ENCODE measurements around the gene EFNB2.

Gene EFNB2

DNA sequence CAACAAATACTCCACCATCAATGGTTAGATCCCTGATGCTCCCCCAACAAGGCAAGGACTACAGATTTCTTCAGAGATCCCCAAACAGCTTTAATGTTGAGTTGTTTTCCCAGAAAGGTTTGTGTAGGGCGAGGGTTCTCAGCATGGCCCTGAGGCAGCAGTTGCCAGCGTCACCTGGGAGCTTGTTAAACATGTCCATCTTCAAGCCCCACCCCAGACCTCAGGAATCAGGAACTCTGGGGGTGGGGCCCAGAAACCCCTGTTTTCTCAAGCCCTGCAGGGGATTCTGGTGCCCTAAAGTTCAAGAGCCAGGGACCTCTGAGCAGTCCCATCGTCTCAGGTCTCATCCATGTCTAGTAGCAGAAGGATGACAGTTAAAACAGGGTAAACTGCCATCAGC, 9.6 kb downstream of the EFNB2 start:
- DNase-seq (ENCODE audit: low spot score): no peak

DNA sequence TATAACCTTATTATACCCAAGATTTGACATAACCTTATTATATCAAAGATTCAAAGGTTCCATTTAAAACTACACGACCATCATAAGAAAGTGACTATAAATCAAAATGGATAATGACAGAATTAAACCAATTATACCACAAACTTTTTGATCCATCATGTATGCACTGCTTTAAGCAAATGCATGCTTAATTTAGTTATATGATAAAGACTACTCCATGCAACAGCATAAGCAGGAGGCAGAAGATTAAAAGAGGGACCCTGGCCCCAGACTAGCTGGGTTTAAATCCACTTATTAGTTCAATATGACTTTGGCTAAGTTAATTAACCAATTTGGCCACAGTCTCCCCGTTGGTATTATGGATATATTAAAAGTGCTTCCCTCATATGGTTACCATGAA, 11.4 kb downstream of the EFNB2 start:
- no peak for DNase-seq (ENCODE audit: low spot score)

DNA sequence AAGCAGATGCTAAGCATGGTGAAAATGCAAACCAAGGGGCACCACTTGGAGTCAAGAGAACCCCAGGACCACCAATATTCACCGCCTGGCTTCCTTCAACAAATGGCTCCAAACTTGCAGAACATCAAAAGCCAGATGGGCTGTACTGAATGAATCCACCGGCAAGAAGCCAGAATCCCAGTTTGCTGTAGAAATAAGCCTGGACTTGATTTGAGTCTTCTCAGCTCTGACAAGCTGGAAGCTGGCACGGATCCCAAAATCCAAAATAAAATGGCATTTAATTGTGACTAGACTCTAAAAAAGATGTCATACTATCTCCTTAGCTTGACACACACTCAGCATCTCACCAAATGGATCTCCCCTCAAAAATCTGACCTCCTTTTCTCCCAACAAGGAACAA, 11.9 kb downstream of the EFNB2 start:
- DNase-seq (ENCODE audit: low spot score): no peak

DNA sequence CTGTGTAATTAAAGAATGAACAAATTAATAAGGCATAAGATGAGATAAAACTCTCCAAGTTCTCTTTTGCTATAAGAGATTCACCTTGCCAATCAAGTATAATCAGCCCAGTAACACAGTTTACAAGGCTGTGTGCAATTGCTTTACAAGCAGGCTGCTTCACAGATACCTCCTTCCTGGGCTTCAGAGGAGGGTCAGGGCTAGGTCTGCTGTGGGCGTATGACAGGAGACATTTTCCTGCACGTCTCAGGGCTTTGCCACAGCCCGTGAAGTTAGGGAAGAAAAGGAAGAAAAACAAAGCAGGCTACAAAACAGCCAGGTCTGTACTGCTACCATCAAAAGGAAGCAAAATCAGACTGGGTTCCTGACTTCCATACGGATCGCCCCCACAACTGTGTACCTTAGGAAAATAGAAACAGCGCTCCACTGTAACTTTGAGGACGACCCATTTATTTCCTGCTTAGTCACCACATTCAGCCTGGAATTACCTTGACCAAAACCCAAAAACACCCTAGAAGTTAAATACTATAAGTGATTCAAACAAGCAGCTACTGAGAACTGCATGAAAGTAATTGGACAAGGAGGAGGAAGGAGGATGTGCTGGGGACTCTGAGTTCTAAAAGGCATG, 12.4 kb downstream of the EFNB2 start:
- no peak for DNase-seq (ENCODE audit: low spot score)

DNA sequence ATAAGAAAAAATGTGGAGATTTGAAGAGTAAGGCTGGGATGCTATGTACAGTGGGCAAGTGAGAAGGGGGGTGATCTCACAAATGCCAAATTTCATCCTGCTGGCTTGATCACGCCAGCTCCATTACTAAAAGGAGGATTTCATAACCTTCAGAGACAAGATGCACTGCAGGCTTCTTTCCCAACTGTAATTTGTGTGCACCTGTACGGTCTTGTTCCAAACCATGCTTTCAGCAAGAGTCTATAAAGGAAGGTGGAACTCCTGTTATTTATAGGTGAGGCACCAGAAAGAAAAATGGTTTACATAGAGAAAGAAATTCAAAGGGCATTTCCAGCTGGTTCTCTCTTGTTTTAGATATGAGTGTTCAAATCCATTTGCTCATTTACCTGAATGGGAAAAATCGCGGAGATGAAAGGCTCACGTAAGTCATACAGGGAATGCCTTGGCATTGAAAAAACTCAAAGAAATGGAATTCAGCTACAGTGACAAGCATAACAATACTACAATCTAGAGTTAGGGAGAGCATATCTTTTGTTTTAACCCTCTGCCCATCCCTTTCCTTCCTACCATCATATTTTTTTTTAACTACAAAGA, 13.3 kb downstream of the EFNB2 start:
- DNase-seq (ENCODE audit: low spot score): no peak

DNA sequence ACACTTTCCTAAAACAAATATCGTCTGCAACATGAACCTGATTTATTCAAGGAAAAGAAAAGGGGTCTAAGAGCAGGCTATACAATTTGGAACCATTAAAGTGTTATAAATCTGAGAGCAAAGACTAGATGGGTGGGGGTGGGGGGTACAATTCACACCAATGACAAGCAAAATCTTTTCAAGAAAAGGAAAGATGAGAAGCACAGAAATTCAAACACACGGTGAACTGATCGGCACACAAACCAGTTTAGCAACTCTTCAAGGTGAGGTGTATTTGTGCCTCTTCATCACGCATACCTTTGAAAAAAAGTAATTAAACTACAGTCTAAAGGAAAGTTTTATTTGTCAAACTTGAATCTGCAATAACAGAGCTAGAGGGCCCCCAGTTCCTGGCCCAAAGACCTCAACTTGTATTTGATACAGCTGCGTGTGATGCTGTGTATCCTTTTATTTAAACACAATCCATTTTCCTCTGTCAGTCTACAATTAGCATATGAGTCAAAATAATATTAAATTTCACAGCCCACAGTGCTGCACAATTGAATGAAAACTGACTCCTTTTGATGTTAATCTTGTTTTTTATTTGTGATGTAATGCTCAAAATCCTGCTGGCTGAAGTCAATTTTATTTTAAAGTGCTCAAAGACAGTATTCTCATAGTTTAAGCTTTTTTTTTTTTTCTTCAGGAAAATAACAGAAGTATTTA, 14.2 kb downstream of the EFNB2 start:
- DNase-seq (ENCODE audit: low spot score): no peak

DNA sequence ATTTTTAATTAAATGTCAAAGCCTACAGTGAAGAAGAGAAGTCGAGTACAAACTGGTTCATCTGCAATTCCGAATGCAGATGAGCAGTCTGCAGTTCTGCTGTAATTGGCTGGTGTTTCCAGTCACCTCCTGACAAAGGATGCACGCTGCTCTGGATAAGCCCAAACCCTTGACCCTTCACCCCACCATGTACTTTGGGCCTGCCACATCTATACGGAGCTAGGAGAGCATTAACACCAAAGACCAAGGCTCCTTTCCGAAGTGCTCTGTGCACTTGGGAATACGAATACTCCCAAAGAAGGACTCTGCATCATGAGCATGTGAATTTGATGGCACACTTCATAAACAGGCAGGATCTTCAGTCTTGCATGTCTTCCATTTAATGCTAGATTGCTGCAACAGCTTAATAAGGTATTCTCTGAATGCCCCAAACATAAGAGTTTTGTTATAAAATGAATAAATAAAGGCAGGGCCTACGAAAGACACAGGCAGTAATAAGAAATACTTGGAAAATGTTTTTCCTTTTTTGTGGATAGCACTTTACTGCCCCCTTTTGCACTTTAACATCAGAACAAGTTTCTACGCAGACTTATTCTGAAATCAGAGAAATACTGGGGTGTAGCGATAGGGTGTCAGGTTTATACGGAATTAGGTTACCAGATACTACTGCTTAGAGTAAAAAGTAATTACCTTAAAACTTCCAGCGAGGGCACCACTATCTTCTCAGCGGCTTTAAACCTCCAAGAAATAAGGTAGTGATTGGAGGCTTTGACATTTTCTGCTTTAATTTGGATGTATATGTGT, 15.0 kb downstream of the EFNB2 start:
- DNase-seq (ENCODE audit: low spot score): peak; percentile 24

DNA sequence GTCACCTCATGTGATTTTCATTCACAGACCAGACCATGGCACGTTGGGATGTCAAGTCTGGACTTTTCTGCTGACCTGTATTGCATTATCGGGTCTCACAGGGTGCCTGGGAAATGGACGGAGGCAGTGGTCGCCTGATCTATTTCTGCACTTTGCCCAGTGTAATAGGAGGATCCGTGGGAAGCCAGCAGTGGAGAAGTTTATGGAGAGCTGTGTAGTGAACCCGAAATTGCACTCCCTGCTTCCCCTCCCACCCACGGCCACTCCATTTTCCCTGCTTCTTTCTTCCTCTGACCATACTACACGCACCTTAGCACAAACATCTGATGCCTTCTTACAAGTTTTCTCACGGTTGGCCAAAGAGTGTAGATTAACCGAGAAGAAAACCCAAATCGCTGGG, 16.9 kb downstream of the EFNB2 start:
- DNase-seq (ENCODE audit: low spot score): no peak

DNA sequence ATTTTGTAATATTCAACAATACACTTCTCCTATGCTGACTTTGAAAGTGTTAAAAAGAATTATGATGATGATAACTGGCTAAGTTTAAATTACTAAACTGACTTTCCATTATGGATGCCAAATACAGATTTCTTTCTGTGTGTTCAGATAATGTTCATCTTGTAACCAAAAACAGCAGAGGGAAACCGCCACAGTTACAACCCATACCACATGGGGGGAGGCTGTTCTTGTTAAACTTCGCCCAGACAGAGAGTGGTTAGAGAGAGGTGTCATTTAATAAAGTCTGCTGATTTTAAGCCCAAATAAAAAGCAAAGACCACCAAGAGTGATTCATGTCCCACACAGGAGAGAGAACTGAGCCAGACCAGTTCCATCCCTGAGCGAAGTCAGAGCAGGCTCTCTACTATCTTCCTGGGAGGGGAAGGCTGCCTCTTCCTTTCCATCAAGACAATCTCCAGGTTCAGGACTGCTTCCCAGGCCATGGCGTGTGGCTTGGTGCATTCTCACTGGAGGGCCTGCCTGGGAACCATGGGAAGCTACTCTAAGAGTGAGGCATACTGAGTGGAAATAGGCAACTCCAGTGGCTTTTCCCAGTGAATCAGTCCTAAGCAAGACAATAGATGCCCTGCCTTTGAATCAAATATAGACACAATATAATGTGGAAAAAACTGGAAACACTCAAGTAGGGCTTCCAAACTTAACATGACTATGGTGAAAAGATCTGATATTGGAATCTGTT, 18.2 kb downstream of the EFNB2 start:
- DNase-seq (ENCODE audit: low spot score): no peak

DNA sequence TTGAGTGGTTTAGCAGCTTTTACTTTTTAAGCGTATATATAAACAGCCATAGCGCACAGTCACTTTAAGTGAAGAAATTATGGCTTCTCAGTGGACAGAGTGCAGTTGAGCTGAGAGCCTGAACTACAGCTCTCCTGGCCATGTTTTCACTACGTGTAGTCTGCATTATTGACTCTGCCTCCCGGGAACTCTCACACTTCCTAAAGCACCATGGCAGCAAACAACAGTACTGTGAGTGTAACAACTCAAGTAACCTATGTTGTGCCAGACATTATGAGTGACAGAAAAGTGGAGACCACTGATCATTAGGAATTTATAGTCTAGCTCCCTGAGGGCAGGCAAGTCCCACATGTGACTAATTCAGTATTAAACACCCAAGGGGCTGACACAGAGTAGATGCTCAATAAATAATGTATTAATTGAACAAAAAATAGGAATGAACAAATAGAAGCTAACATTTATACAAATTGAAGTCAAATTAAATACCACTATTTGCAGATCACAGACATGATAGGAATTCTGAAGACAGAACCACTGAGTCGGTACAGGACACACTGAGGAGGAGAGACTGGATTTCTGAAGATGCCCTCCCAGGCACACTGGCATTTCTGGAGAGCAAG, 19.7 kb downstream of the EFNB2 start:
- DNase-seq (ENCODE audit: low spot score): no peak

DNA sequence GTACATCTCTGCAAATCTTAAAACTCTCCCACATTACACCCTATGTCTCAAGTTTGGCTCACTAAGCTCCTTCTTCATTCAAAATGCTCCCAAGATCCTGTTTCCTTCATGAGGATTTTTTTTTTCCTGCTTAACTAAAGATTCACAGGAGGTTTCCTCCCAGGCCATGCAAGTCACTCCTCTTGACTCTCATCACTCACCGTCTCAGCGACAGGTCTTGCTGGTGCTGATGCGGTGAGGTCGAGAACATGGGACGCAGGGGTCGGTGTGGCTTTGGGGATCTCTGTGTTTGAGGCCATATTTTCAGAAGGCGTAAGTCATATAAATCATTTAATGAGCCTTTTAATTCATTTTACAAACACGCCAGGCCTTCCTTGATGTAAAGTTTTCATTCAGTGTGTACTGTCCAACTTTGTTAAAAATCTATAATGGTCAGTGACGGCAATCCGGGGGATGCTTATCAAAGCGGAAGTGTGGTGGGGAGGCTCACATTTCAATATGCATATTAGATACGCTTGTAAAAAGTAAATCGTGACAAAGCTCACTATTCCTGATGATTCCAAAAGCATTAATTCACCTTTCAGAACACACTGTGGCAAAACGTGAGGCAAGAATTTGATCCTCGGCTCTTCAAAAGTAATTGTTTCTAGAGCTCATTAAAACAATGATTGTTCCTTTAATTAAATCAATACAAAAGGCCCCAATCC, 20.4 kb downstream of the EFNB2 start:
- no peak for DNase-seq (ENCODE audit: low spot score)

DNA sequence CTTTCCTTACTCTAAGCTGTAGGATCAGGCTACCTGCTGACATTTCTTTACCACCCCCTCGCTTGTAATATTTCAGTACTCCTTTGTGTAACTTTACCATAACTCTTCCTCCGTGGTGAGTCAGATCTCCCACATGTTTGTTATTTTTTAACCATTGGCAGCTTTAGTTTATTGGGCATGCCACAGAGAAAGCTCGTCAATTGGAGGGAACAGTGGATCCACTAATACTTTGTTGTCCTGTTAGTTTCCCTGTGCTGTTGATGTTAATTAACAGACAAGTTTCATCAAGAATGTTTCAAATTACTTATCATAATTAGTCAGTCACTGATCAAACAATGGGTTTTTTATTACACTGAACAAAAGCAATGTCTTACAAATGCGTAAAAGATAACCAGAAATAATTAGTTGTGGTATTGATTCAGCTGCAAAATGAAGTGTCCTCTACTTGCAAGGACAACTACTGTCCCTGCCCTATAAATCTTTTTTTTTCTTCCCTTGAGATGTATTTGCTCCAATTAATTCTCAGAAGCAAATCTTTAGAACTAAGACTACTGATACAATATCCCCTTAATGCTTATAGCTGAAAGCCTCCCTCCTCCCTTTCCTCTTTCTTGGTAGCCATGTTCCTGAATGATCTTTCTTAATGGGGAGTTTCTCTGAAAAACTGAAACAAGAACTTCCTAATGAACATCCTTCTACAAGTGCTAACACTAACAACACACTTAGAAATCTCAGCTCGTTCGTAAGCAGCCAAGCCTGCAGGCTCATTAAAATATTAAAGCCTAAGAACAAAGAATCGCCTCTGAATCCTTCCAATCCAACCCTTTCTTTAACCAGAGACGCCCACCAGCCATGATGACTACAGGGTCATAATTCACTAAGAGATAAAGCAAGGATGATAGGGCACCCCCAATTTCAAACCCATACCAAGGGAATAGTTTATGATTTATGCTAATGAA, 22.2 kb downstream of the EFNB2 start:
- no peak for DNase-seq (ENCODE audit: low spot score)

DNA sequence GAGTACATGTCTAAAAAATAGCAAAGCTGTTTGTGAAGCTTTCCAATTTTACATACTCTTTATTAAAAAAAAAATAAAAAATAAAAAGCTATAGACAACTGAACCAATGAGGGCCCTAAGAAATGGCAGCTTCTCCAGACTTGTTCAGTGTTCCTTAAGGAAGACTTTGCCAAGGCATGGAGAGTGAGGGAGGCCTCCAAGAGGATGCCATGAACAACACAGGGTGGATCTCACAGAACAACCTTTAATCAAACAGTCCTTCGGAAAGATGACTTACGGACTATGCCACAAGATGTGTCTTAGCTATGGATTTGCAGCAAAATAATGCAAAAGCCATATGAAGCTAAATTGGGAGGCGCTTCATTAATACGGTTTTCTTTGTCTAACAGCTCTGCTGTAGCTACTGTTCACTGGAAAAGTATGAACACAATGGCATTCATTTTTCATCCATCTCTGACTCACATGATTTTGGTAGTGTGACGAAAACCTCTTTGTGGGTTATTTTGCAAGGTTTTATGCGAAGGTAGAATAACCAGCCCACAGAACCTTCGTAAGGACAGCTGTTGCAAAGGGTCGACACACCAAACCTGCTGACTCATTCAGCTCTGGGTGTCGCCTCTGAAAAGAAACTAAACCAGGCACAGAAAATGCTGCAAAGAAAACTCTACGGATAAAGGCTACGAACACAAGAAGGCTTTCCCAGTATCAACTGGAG, 27.7 kb downstream of the EFNB2 start:
- peak; percentile 76 for DNase-seq (ENCODE audit: low spot score)

DNA sequence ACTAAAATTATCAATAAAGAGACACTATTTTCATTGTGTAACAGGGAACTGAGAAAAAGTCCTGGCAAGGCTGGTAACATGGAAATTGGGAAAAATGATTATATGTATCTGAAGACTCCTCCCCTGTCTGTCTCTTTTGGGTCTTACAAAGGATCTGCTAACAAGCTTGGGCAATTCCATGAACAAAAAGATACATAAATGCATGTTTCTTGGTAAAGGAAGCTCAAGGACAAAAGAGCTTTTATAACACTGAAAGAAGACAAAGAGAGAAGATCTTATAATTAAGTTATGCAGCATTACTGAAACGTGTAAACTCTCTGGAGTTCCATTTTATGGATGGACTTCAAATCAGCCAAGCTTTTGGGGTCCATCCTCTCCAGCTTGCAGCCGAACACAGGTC, 29.2 kb downstream of the EFNB2 start:
- DNase-seq (ENCODE audit: low spot score): no peak

DNA sequence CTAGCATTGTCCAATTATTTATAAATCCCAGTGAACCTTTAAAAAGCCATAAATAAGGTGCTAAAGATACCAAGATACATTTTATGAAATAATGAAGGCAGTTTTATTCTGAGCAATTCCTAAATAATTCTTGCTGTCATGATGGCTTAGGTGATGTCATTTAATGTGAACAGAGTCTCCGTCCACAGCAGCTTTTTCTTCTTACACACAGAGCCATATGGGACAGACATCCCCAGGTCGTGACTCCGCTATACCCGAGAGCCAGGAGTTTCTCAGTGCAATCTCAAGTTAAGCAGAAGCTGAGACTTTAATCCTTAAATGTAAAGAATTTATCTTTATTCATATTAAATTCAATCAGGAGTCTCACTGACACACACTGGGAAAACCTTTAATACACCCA, 29.7 kb downstream of the EFNB2 start:
- DNase-seq (ENCODE audit: low spot score): no peak

DNA sequence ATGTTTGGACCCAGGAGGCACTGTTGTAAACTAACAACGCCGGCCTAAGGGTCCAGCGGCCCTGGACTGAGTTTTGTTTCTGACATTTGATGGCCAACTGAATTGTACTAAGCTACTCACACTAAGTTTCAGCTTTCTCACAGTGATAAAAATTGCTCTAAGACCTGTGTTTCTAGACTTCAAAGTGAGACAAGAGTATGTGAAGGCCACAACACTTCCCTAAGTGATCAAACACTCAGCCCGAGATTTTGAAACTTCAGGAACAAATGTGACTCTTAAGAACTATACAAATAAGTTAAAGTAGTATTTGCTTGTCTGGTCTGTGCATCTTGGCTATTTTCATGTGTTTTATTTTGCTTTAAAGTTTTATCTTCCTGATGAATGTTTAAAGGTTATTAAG, 30.2 kb downstream of the EFNB2 start:
- no peak for DNase-seq (ENCODE audit: low spot score)

DNA sequence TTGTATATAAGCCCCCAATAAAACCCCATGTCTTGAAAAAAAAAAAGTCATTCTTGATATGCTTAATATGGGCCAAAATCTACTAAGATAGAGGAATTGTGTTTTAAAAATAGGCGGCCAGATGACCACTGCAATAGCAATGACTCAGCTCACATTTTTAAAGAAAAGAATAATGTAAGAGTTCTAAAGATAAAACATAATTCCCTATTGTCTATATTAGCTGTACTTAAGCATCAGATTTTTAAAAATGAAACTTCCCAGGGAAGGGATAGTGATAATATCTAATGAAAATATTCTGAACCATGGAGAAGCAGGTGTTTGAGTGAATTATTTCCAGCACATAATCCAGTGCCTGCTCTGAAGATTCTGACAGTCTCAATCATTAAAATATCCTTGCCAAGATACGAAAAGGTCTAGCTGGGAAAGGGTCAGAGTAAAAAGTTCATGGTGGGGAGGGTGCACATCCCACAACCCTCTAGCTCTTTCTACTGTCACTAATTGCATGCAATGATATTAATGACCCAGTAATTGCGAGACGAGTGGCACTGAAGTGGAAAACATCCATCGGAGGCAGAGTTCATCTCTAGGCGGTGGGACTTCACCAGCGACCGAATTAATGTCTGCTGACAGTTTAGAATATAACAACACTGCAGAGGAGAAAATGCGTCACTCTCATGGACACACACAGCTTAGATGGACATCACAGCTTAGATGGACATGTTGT, 31.6 kb downstream of the EFNB2 start:
- DNase-seq (ENCODE audit: low spot score): no peak

DNA sequence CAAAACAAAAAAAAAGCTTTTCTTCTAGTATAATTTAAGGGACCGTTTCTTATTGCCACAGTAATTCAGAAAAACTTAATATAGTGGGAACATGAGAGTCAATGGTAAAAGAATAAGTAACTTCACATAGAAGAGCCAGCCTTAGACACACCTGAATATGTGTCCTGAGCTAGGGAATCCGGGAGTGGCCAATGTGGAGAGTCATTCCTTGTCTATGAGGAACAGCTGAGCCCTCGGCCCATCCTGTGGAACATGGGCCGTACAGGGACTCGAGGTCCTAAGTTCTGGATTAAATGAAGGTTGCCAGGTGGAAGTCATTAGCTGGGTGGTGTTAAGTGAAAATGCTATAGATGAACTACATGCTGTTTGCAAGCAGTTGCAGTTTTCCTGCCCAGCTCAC, 32.2 kb downstream of the EFNB2 start:
- no peak for DNase-seq (ENCODE audit: low spot score)

DNA sequence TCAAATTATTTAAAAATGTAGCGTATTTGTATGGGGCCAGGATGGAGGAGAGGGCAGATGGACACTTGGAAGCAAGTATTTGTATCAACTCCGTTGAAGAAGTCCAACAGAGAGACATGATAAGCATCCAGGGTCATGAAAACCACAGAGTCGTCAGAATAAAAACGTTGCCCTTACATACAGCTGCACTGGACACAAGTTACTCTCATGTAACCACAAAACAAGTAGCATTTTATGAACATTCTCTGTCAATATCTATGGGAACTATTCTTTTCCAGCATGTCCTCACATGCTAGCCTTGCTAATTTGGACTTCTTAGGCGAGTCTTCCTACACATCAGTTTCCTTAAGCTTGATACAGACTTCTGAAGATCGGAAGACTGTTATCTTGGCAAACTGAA, 35.0 kb downstream of the EFNB2 start:
- DNase-seq (ENCODE audit: low spot score): no peak
